NOMO-1 (cell line): ENCODE measurements around the gene HOXB3.

Experiments
- DNase-seq, 2 experiments: peaks; one replicate each; lab custom pipeline; 2025; ENCODE audit not compliant: unreplicated experiment in 2 of 2; lab: John Stamatoyannopoulos, UW

HOXB3 gene

DNA sequence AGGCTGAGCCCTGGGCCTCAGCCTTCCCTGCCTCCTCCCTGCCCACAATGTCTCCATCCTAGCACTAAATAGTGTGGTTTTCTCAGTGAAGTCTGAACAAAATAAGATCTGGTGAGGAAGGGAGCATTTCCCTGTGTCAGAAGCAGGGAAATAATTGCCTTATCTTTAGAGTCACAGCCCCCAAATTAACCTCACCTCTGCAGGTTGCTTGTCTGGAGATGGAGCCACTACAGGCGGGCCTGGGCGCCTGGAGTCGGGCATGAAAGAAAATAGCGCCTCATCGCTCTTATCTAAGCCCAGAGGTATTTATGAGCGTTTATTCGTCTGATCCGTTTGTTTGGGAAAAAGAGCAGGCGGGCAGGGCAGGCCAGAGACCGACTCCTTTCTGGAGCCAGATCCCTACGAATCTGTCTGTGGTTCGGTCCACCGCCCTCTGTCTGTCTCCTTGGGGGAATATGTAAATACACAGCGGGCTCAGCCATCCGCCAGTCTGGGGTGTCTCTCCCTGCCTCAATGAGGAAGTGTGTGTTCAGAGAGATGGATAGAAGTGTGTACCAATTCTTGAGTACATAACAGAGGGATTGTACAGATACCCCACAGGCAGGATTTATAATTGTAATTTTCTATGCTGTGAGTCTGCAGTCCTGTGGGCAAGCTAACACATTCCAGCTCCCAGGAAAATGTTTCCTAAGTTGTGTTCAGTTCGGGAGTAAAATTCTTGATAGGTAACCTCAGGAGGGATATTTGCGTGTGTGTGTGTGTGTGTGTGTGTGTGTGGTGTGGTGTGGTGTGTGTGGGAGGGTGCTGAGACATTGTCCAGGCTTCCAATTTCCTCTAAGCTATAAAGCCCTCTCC lies 10.4 kb upstream of the HOXB3 start:
- no peak for DNase-seq

GRCh38 chr17:48599354-48599753 lies 9.3 kb upstream of the HOXB3 start:
- DNase-seq: no peak

DNA sequence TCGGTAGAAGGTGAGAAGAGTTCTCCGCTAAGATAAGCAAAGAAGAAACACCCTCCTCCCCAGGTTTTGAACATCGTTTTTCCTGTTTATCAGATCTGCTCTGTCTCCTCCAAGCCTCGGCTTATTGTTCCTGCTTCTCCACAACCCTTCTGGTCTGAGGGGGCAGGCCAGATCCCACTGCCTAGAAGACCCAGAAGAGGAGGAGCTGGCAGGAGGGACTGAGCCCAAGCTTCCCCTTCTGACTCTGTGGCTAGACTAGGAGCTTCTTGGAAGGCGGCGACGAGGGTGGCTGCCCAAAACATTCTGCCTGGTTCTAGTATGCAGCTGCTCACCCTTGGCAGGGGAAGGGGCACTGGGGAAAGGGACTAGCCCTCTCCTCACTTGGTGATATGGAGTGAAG lies 8.7 kb upstream of the HOXB3 start:
- DNase-seq: no peak

DNA sequence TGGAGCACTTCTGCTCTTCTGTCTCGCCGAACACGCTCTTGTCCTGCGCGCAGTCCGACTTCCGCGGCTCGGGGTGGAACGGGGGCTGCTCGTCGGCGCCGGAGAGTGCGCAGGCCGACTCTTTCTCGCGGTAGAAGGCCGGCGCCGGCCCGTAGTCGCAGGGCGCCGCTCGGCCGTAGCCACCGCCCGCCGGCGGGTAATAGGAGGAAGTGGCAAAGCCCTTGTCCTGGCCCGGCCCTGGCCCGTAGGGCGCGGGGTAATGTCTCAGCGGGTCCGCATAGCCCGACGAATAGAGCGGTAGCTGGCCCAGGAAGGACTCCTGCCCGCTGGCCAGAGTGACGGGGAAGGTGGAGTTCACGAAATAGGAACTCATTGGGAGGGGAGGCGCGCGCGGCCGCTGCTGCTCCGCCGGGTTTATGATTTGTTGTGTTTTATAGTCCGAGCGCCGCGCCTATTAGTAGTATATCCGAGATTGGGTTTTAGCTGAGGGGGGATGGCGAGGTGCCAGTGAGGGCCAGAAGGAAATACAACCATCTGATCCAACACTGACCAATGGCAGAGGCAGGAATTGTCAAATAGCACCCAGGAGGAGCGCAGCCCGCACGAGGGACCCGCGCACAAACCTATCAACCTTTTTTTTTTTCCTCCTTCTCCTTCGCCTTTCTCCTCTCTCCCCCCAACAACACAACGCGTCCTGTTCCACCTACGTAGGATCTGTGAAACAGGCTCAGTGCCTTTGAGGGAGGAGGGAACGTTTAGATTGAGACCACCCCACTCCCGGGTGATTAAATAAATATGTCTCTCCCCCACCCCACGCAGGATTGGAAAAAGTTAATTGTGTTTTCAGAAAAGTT lies 8.0 kb upstream of the HOXB3 start:
- DNase-seq: peak; percentile 44 to 51

- no peak for DNase-seq
Observed at GRCh38 chr17:48597528-48597777, 7.4 kb upstream of the HOXB3 start.

DNA sequence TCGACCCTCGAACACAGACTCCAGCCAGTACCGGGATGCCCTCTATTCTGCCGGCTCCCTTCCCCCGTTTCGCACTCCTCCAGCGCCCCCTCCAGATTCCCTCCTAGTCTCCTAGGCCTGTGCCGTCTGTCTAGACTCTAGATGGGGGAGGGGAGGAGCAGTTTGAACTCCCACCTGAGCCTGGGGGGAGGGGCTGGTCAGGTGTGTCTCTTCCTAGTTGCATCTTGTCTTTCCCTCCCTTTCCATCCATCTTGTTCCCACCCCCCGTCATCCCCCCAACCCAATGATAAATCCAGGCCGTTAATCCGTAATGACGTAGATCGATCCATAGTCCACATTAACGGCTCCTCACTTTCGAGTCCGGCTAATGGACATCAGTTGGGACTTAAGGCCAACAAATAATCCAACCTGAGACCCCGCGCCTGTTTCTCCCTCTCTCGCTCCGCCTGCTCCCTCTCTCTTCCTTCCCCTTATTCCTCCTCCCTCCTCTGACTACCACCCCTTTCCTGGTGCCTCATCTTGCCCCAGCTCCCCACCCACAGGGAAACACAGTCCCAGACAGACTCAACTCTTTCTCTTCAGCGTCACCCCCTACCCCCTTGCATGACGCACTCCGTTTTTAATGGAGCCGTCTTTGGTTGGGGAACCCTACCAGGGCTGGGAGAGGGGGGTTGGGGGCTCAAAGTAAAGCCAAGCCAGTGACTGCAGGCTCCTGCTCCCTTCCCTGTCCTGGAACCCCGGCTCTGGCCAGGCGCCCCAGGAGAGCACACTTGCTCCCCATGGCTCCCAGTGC lies 6.9 kb upstream of the HOXB3 start:
- no peak for DNase-seq

DNA sequence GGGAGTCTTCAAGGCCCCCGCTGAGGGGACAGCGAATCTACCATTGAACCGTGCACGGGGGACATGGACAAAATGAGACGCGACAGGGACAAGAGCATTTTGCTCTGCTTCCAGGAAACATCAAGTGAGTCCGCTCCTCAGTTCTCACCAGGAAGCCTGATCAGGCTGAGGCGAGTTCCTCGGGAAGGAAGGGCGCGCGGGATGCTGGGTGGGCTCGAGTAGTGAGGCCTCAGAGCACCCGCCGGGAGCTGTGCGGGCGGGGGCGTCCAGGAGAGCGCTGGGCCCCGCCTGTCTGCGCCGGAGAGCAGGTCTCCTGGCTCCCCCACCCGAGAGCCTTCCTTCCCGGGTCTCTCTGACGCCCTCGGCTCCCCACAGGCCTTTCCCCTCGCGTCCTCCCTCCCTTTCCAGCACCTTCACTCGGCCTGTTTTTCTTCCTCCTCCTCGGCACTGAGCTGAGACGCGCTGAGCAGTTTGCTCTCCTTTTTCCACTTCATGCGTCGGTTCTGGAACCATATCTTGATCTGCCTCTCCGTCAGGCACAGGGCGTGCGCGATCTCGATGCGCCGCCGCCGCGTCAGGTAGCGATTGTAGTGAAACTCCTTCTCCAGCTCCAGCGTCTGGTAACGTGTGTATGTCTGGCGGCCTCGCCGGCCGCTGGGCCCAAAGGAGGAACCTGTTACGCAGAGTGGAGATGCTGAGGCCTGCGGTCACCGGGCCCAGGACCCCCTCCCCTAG lies 6.1 kb upstream of the HOXB3 start:
- no peak for DNase-seq

- no peak for DNase-seq
Observed at GRCh38 chr17:48595278-48595999, 5.4 kb upstream of the HOXB3 start.

GRCh38 chr17:48594538-48595277 lies 4.7 kb upstream of the HOXB3 start:
- no peak for DNase-seq

DNA sequence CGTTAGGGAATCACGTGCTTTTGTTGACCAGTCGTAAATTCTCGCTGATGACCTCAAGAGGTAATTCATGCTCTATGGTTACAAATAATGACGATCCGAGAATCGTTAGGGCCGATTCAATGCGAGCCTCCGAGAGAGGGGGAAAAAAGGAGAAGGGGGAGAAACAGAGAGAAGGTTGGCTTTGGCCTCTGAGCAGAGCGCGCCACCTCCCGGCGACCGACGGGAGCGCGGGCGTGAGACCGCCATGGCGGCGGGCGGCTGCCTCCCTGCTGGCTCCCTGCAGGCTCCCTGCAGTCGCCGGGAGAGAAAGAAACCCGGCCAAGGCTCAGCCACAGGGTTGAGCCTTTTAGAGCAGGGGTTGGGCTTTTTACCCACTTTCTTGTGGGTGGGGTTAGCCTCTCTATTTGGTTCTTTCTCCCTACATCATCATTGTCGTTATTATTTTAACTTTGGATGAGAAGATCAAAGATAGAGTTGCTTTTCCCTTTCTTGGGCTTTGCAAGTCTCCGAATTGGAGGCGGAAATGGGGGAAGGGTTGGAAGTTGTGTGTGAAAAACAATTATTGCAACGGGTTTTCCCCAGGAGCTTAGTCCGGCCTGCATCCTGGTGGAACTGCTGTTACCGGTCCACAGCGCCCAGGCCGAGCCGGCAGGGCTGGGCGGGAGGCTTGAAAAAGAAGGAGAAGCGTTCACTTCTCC lies 3.9 kb upstream of the HOXB3 start:
- peak; percentile 58 to 74 for DNase-seq

GRCh38 chr17:48593126-48593829 lies 3.2 kb upstream of the HOXB3 start, which contains the start of gene HOXB5:
TSS of gene HOXB5 (minus strand) at chr17:48593779. CDS start at chr17:48593682, 97 bp downstream.
- DNase-seq: peak in 1 of 2 experiments; percentile 21

- DNase-seq: no peak
Observed at GRCh38 chr17:48592577-48592976, 2.5 kb upstream of the HOXB3 start.

DNA sequence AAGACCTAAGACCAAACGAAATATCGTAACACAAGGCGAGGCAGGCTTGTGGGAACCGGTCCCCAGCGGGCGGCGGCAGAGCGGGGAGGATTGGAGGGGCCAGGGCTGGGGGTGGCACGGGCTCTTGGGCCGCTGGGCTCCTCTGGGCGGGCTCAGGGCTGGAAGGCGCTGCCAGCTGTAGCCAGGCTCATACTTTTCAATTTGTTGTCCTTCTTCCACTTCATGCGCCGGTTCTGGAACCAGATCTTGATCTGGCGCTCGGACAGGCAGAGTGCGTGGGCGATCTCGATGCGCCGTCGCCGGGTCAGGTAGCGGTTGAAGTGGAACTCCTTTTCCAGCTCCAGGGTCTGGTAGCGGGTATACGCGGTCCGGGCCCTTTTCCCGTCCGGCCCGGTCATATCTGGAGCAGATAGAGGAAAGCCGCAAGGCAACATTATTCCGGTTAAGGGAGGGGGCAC lies 2.0 kb upstream of the HOXB3 start:
- DNase-seq: no peak

GRCh38 chr17:48591255-48592056 lies 1.4 kb upstream of the HOXB3 start:
- no peak for DNase-seq

DNA sequence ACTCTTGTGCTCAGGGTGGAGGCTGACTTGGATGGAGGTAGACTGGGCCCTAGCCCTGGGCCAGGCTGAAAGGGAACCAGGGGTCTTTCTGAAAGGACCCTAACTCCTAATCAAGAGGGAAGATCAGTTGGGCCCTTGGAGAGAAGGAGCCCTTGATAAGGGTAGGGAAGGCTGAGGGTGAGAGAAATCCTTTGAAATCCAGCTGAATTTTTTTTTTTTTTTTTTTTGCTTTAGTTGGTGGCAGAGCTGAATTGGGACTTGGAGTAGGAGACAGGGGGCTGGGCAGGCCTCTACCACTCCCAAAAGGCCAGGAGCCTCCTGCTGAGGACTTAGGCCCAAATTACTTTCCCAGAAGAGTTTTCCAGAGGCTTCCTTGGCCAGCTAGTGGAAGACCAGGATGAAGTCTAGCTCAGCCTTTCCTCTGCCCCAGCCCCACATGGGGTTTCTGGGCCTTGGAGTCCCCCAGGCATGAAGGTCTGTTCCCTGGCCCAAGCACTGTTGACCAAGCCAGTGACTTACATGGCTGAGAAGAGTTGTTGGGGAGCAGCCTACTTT lies 643 bp upstream of the HOXB3 start:
- no peak for DNase-seq

DNA sequence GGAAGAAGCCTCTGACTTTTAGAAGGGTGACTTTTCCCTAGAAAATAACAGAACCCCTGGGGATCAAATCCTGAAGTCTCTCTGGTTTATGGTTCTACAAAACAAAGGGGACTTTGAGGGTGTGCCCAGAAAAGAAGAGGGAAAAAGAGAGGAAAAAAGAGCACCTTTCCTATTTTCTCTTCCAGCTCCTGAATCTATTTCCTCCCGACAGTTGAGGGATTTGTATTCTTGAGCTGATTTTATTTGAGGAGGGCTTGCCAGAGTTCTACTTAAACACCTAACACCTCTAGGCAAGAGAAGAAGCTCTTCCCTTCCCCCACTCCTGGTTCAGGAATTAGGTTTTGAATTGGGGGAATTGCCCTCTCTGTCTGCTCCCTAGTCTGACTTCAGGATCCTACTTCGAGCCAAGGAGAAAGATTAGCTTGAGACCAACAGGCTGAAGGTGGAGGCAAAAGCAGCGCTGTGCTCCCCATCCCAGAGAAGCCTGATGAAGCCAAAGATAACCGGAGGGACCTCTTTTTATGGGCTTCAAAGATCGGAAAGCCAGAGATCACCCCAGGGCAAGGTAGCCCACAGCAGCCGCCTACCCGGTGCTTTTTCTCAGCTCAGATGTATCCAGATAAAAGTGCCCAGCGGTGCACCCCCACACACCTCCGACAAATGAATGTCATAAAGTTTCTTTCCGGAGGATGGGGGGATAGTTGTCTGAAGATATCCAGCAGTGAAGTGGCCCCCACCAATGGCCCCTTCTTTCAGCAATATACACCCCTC lies 796 bp downstream of the HOXB3 start:
- no peak for DNase-seq
